GM12892 (cell line): Measurements from ENCODE around the gene ZBTB20.

Experiments used
- DNase-seq: peaks from one replicate; pipeline ENCODE4 v3.0.0; 2011; ENCODE audit not compliant: insufficient read length
- FAIRE-seq: peaks from 2 replicates; lab custom pipeline; 2011; peaks lifted over from hg19 to GRCh38; lab: Jason Lieb, UNC
- POLR2A ChIP-seq: IDR thresholded peaks from 2 replicates; pipeline ENCODE4 v1.6.1; 2011; ENCODE audit warnings: low read depth, low read length, control low read depth
- POLR2AphosphoS5 ChIP-seq: IDR thresholded peaks from 2 replicates; pipeline ENCODE4 v1.6.1; 2011; ENCODE audit warnings: low read depth, low read length, control low read depth
- TAF1 ChIP-seq: IDR thresholded peaks from 2 replicates; pipeline ENCODE4 v1.6.1; 2011; ENCODE audit warnings: low read depth, mild to moderate bottlenecking, control low read depth, low read length, borderline replicate concordance

ZBTB20 gene

GRCh38 chr3:114939920-114940319 is 207.2 kb downstream of the ZBTB20 start:
- FAIRE-seq = no peak
- TF ChIP-seq POLR2AphosphoS5 = no peak
- no peak for TF ChIP-seq TAF1
- no peak for TF ChIP-seq POLR2A
- DNase-seq = no peak

- TF ChIP-seq POLR2A (no peak), POLR2AphosphoS5 (no peak), TAF1 (no peak)
- FAIRE-seq (no peak), DNase-seq (no peak)
Observed at GRCh38 chr3:114933407-114933806, 213.7 kb downstream of the ZBTB20 start.

GRCh38 chr3:114929971-114930732 is 216.9 kb downstream of the ZBTB20 start:
- no peak for TF ChIP-seq TAF1
- no peak for TF ChIP-seq POLR2A
- FAIRE-seq (no peak), DNase-seq (no peak)

GRCh38 chr3:114928989-114929640 is 218.0 kb downstream of the ZBTB20 start:
- TF ChIP-seq POLR2A (no peak), TAF1 (no peak), POLR2AphosphoS5 (no peak)
- FAIRE-seq (no peak), DNase-seq (no peak)

GRCh38 chr3:114904633-114905032 is 242.5 kb downstream of the ZBTB20 start:
- peak; percentile 33 for FAIRE-seq
- no peak for DNase-seq
- TF ChIP-seq TAF1 = no peak
- TF ChIP-seq POLR2AphosphoS5 = no peak
- no peak for TF ChIP-seq POLR2A

- DNase-seq (no peak), FAIRE-seq (peak; percentile 66)
- no peak for TF ChIP-seq POLR2AphosphoS5
- TF ChIP-seq POLR2A = no peak
- TF ChIP-seq TAF1 = no peak
Observed at GRCh38 chr3:114903213-114903612, 243.9 kb downstream of the ZBTB20 start.

GRCh38 chr3:114902691-114903101 is 244.4 kb downstream of the ZBTB20 start:
- no peak for FAIRE-seq
- no peak for DNase-seq
- TF ChIP-seq POLR2A (no peak), POLR2AphosphoS5 (no peak), TAF1 (no peak)

GRCh38 chr3:114900908-114901307 is 246.2 kb downstream of the ZBTB20 start:
- DNase-seq (no peak), FAIRE-seq (peak; percentile 46)
- TF ChIP-seq TAF1 (no peak), POLR2AphosphoS5 (no peak), POLR2A (no peak)

- FAIRE-seq = no peak
- TF ChIP-seq POLR2A (no peak), POLR2AphosphoS5 (no peak), TAF1 (no peak)
- no peak for DNase-seq
Observed at GRCh38 chr3:114899186-114899931, 247.7 kb downstream of the ZBTB20 start.

- FAIRE-seq (no peak), DNase-seq (no peak)
- no peak for TF ChIP-seq POLR2A
- TF ChIP-seq POLR2AphosphoS5 = no peak
- TF ChIP-seq TAF1 = no peak
Observed at GRCh38 chr3:114896978-114897377, 250.1 kb downstream of the ZBTB20 start.

GRCh38 chr3:114893361-114893760 is 253.7 kb downstream of the ZBTB20 start:
- DNase-seq (no peak), FAIRE-seq (no peak)
- TF ChIP-seq POLR2A (no peak), POLR2AphosphoS5 (no peak), TAF1 (no peak)
